Breast epithelium (tissue), 3 donors: ENCODE measurements around the gene PRTFDC1.

Experiments used
- CTCF ChIP-seq, 3 donors: fragments of 450-650 bp; IDR thresholded peaks; one replicate each; pipeline ENCODE4 v1.5.1; 2016 to 2017; ENCODE audit warnings: antibody characterized with exemption in 3 of 3, mild to moderate bottlenecking in 3 of 3, moderate library complexity in 3 of 3
- POLR2A ChIP-seq: fragments of 450-650 bp; IDR thresholded peaks from one replicate; pipeline ENCODE4 v1.6.1; 2016; ENCODE audit warnings: antibody characterized with exemption, mild to moderate bottlenecking, moderate library complexity

DNA sequence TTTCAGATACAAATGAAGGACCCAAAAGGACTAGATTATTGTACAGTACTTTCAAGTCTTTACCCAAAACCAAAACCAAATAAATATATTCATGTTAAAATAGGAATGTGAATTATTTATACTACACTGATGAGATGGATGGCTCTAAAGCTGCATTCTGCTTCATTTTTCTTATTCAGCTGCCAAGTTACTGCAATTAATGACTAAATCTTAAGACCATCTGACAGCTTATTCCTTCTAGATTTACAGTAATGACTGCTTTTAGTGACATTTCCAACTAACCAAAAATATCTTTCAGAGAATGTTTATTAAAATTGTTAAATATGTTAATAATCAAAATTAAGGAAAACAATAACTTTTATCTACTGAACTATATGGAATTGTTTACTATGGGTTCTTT lies 42.7 kb upstream of the PRTFDC1 start:
- no peak for TF ChIP-seq CTCF (IDR thresholded peaks at IDR 0.05)
- TF ChIP-seq POLR2A = no peak
